K562 (cell line): ENCODE data around the gene TOMM5. TPM values are rescaled to one million over a fixed set of nuclear protein-coding genes. Genes with fewer than 3 reads are reported as not detected.

Source experiments
- ATF1 ChIP-seq, 2 experiments: fragments of 450-650 bp in 1 of 2; IDR thresholded peaks; 2 replicates each; pipeline ENCODE4 v1.6.1; 2016; ENCODE audit warnings: missing compliant biosample characterization in 1 of 2, missing genetic modification characterization in 1 of 2
- BACH1 ChIP-seq: fragments of 200-800 bp; sonication (Bioruptor generic); IDR thresholded peaks from 2 replicates; pipeline ENCODE4 v1.6.1; 2016; ENCODE audit warnings: missing genetic modification characterization, missing compliant biosample characterization
- FOXJ2 ChIP-seq: fragments of 200-800 bp; sonication (Bioruptor generic); IDR thresholded peaks from 2 replicates; pipeline ENCODE4 v1.6.1; 2016; ENCODE audit warnings: missing genetic modification characterization, missing compliant biosample characterization
- GMEB1 ChIP-seq: fragments of 250-450 bp; sonication (Bioruptor Pico); IDR thresholded peaks from 2 replicates; pipeline ENCODE4 v1.4.0; 2020; ENCODE audit warnings: mild to moderate bottlenecking
- LEF1 ChIP-seq: fragments of 450-650 bp; IDR thresholded peaks from 2 replicates; pipeline ENCODE4 v1.6.1; 2016; ENCODE audit warnings: mild to moderate bottlenecking
- MAFG ChIP-seq: fragments of 450-650 bp; conservative IDR thresholded peaks from 2 replicates; pipeline ENCODE4 v1.6.1; 2016; ENCODE audit warnings: missing genetic modification characterization, missing compliant biosample characterization
- MED1 ChIP-seq: sonication (generic); formaldehyde crosslinking; IDR thresholded peaks from 2 replicates; pipeline ENCODE4 v1.8.1; 2023; ENCODE audit warnings: missing genetic modification reagents, borderline replicate concordance
- MIER1 ChIP-seq: fragments of 450-650 bp; IDR thresholded peaks from 2 replicates; pipeline ENCODE4 v1.6.1; 2016; ENCODE audit warnings: antibody characterized with exemption, mild to moderate bottlenecking, low read depth
- PHF20 ChIP-seq: fragments of 450-650 bp; IDR thresholded peaks from 2 replicates; pipeline ENCODE4 v1.6.1; 2018; ENCODE audit not compliant: partially characterized antibody
- POLR2B ChIP-seq: fragments of 450-650 bp; IDR thresholded peaks from 2 replicates; pipeline ENCODE4 v1.6.1; 2018; ENCODE audit warnings: low read depth; ENCODE audit not compliant: partially characterized antibody
- TAF7 ChIP-seq: fragments of 450-650 bp; IDR thresholded peaks from 2 replicates; pipeline ENCODE4 v1.6.1; 2016; ENCODE audit warnings: missing genetic modification characterization, missing compliant biosample characterization
- ZBTB40 ChIP-seq, 2 experiments: fragments of 450-650 bp in 1 of 2; sonication (generic) in 1 of 2; formaldehyde crosslinking in 1 of 2; IDR thresholded peaks; 2 replicates each; pipeline versions ENCODE4 v1.7.1 to v1.9.0; 2016 to 2022; ENCODE audit warnings: inconsistent platforms in 1 of 2, mild to moderate bottlenecking in 1 of 2, missing genetic modification reagents in 1 of 2
- ZKSCAN1 ChIP-seq: fragments of 150-350 bp; IDR thresholded peaks from 2 replicates; pipeline ENCODE4 v1.6.1; 2016; ENCODE audit warnings: low read depth, low read length
- ZNF174 ChIP-seq: fragments of 250-450 bp; sonication (Bioruptor Pico); IDR thresholded peaks from 2 replicates; pipeline ENCODE4 v1.4.0; 2020; ENCODE audit warnings: mild to moderate bottlenecking
- polyA plus RNA-seq, 8 experiments: library from polyadenylated mRNA; depleted of rRNA in 4 of 8; stranded (reverse) in 5 of 8; unstranded in 3 of 8; fragments of >200 nt; fragmentation: Nextera tagmentation in 2 of 8; fragmentation: Illumina TruSeq in 1 of 8; extraction: Ambion mirVana in 2 of 8; extraction: Trizol in 1 of 8; gene quantifications; 2 replicates each; pipeline versions ENCODE4 v1.2.1 to v1.2.3, GENCODE V29; 2011 to 2014; ENCODE audit warnings: inconsistent platforms in 1 of 8, missing spikeins in 1 of 8
- total RNA-seq, 7 experiments: library from RNA; depleted of rRNA in 6 of 7; stranded (reverse); fragments of >200 nt in 6 of 7; fragmentation: Illumina TruSeq in 2 of 7; extraction: Trizol in 2 of 7; gene quantifications; 2 replicates each; pipeline versions ENCODE4 v1.2.1 to v1.2.3, GENCODE V29; 2011 to 2021; ENCODE audit warnings: low replicate concordance in 1 of 7

The TOMM5 gene
- total and polyA plus RNA-seq, 9 of the 15 experiments (the other 6 are each of a cell fraction or from before 2014, with no cell fraction given) = 262 to 1,742 (median 496) TPM

- TF ChIP-seq ZBTB40 (IDR thresholded peaks at IDR 0.05) (peak; percentile 96), ZBTB40 (CRISPR knock-in tag; IDR thresholded peaks at IDR 0.05) (peak; percentile 97), FOXJ2 (tag) (no peak), PHF20 (no peak), MIER1 (no peak), LEF1 (no peak), MAFG (peak; percentile 61), GMEB1 (no peak), ATF1 (CRISPR knock-in tag; IDR thresholded peaks at IDR 0.05) (no peak), ATF1 (tag; IDR thresholded peaks at IDR 0.05) (no peak), BACH1 (tag) (no peak), MED1 (CRISPR knock-in tag) (no peak), ZNF174 (CRISPR knock-in tag) (no peak), ZKSCAN1 (0 out of 2 replicates have a peak, but pooled peaks have one; percentile 22), POLR2B (no peak), TAF7 (tag) (no peak)
These were observed 8.8 kb downstream of the TOMM5 start (continued) for GRCh38 chr9:37583522-37584121.
